Cardiac fibroblast (primary cell): ENCODE results near the gene ADGRB2.

Source experiments
- DNase-seq, 2 donors: peaks; one replicate each; pipeline versions ENCODE4 v3.0.0 to v3.0.0-alpha.2; 2010; ENCODE audit warnings: low read depth in 2 of 2
- H3K4me3 ChIP-seq, 2 donors: replicated peaks in 1 of 2; 1 replicate in 1 of 2; 2 replicates in 1 of 2; pipeline ENCODE4 v1.5.1; 2011; ENCODE audit warnings: low read depth in 2 of 2, low read length in 2 of 2, mild to moderate bottlenecking in 2 of 2, moderate library complexity in 1 of 2
- CTCF ChIP-seq: IDR thresholded peaks from one replicate; pipeline ENCODE4 v1.5.1; 2011; ENCODE audit warnings: low read depth, mild to moderate bottlenecking, low read length, inconsistent platforms

ADGRB2 gene

DNA sequence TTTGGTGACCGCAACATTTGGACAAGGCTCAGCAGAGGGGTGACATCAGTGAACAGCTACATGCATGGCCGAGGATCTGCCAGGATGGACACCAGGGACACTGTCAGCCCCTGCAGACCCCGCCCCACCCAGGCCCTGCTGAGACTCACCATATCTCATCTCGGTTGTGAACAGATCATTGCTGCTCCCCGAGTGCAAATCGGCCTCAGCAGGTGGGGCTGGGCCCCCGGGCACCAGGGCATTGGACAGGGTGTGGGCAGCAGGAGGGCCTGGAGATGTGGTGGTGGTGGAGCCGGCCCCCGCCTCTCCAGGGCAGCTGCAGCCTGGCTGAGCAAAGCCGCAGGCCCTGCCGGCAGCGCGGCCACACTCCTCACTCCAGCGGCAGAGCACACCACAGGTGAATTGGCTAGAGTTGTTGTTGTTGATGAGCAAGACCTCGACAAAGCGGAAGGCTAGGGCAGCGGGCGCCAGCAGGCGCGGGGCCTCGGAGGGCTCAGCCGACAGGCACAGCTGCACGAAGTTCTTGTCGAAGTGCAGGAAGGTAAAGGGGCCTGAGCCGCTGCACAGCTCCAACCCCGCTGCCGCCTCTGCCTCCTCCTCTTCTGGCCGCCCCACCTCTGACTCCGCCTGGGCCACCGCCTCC, 8.2 kb downstream of the ADGRB2 start:
- no peak for DNase-seq
- H3K4me3 ChIP-seq, result no peak overlapping the region
- no peak for TF ChIP-seq CTCF

GRCh38 chr1:31755197-31755611, 8.9 kb downstream of the ADGRB2 start:
- no peak for TF ChIP-seq CTCF
- H3K4me3 ChIP-seq, result no peak overlapping the region
- DNase-seq, result no peak

DNA sequence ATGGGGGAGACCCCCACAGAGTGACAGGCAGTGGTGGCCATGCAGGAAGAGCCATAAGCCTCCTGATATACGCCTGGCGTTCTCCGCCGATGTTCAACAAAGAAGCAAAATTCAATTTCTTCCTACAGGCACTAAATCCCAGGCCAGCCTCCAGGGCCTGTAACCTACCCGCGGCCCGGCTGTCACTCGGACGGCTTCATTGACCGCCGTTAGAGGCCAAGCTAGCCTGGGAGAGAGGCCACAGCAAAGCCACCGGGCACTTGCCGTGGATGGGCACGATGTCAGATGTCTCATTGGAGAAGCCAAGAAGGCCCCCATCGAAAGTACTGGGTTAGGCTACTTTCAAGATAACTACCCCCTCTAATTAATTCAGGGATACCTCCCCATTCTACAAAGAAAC, 9.7 kb downstream of the ADGRB2 start:
- TF ChIP-seq CTCF, result no peak
- no peak for DNase-seq
- H3K4me3 ChIP-seq, result no peak overlapping the region

DNA sequence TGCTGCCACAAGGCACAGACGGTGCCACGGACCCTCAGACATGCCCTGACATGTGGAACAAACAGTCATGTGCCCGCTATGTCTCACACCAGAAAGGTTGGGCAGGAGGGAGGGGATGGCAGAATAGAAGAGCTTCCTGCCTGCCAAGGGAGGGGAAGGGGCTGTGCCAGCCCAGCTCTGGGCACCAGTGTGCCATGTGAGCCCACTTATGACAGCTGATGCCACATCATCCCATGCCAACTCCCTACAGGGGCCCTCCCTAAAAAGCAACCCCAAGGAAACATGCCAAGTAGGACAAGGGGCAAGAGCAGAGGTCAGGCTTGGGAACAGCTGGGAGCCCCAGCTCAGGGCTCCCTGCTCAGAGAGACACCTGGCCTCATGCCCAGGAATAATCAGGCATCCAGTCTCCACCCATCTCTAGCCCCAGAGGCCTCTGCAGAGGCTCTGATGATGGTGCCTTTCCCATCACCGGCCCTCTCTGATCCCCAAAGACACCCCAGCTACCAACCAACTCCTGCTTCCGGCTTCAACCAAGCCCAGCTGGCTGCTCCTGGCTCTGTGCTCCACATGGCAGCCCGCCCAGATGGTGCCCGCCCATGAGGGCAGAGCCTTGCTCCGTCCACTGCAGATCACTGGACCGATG, 10.3 kb downstream of the ADGRB2 start:
- peak in 1 of 2 donors; percentile 61 for DNase-seq
- no peak for TF ChIP-seq CTCF
- H3K4me3 ChIP-seq, result no peak overlapping the region

DNA sequence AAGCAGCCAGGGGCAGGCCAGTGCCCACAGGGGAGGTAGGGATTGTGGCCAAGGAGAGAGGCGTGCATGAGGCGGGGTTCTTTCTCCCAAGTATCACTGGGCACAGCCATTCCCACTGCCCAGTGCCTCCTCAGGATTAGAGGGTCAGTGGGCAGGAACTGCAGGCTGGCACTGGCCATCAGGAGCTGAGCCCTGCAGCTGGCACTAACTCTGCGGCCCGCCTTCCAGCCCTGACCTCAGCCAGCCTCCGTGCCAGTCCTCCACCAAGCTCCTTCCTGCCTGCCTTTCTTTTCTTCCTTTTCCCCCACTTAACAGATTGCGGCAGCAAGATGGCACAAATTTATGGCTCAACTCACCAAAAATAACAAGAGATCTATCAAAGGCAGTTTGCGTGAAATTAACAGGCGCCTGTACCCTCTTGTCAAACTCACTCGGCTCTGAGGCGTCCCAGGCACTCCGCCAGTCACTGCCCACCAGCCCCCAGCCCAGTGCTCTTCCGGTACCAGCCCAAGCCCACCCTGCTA, 11.1 kb downstream of the ADGRB2 start:
- DNase-seq, result no peak
- no peak for TF ChIP-seq CTCF
- H3K4me3 ChIP-seq, result no peak overlapping the region

DNA sequence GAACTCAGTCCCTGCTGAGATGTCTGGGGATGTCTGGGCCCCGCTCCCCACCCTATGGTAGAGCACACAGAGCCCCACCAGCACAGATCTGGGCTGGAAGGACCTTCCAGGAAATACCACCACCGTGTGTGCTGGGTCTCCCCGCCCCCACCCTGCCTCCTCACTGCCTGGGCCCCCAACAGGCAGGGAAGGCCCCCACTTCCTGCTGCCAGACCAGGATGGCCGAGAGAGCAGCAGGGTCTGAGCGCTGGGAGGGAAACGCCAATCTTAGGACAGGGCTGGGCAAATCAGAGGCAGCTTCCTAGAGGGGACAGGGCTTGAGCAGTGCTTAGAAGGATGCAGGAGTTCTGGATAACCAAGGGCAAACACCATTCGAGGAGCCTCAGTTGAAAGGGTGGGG, 11.9 kb downstream of the ADGRB2 start:
- no peak for TF ChIP-seq CTCF
- DNase-seq, result no peak
- H3K4me3 ChIP-seq, result no peak overlapping the region
